Measurements from ENCODE around the gene UBTD2. TPM values are rescaled to one million over a fixed set of nuclear protein-coding genes. Genes with fewer than 3 reads are reported as not detected.

Gene UBTD2
- total RNA-seq, 1 experiment from 2014 or later, result 22.7 TPM

GRCh38 chr5:172172912-172173563 is 110.5 kb downstream of the UBTD2 start (continued):
- TF ChIP-seq ATF1 (CRISPR knock-in tag; IDR thresholded peaks at IDR 0.05) (no peak), MLX (CRISPR knock-in tag; IDR thresholded peaks at IDR 0.05) (no peak), NR2C2 (CRISPR knock-in tag; IDR thresholded peaks at IDR 0.05) (no peak), ZNF396 (CRISPR knock-in tag; IDR thresholded peaks at IDR 0.05; ENCODE audit: borderline replicate concordance) (no peak), CTCF (IDR thresholded peaks at IDR 0.05) (no peak)

- DNase-seq (ENCODE audit: low spot score), result no peak
- no peak overlapping the region for H3K27ac Mint-ChIP-seq
- H3K4me1 Mint-ChIP-seq, result peaks cover 20% of the 10 kb centered on the region
- ChIA-PET CTCF (no interaction called here), POLR2A (no interaction called here)
- H3K9me3 Mint-ChIP-seq, result no peaks in the 10 kb centered on the region
- ATAC-seq, result no peak
- no peak overlapping the region for H3K4me3 Mint-ChIP-seq
- no peaks in the 10 kb centered on the region for H3K27me3 Mint-ChIP-seq (ENCODE audit: low read depth)
- H3K36me3 Mint-ChIP-seq, result no peaks in the 10 kb centered on the region; the same call in 1 of the 2 replicates
- TF ChIP-seq MLX (CRISPR knock-in tag; IDR thresholded peaks at IDR 0.05) (no peak), ZNF512 (CRISPR knock-in tag; IDR thresholded peaks at IDR 0.05; ENCODE audit: borderline replicate concordance) (no peak), NR3C1 (CRISPR knock-in tag; conservative IDR thresholded peaks at IDR 0.05; ENCODE audit: low read depth) (no peak), ZNF138 (CRISPR knock-in tag; conservative IDR thresholded peaks at IDR 0.05) (no peak), JUN (CRISPR knock-in tag; IDR thresholded peaks at IDR 0.05) (no peak), NFE2L1 (CRISPR knock-in tag; IDR thresholded peaks at IDR 0.05) (no peak), E2F5 (CRISPR knock-in tag; IDR thresholded peaks at IDR 0.05) (no peak), ZNF671 (CRISPR knock-in tag; IDR thresholded peaks at IDR 0.05) (no peak), ZNF425 (CRISPR knock-in tag; conservative IDR thresholded peaks at IDR 0.05) (no peak), ZMAT4 (CRISPR knock-in tag; IDR thresholded peaks at IDR 0.05) (no peak), IRF1 (CRISPR knock-in tag; IDR thresholded peaks at IDR 0.05) (no peak), E2F1 (CRISPR knock-in tag; IDR thresholded peaks at IDR 0.05) (no peak), ZSCAN18 (CRISPR knock-in tag; IDR thresholded peaks at IDR 0.05) (no peak), ARID4B (CRISPR knock-in tag; IDR thresholded peaks at IDR 0.05; ENCODE audit: borderline replicate concordance) (no peak), ATF1 (CRISPR knock-in tag; IDR thresholded peaks at IDR 0.05) (no peak)
Measured at GRCh38 chr5:172171118-172171517, 112.4 kb downstream of the UBTD2 start.

Measured in WTC11 (cell line).